Left lung (tissue), 10 donors: ENCODE data around the gene PHACTR1. TPM values are rescaled to one million over a fixed set of nuclear protein-coding genes. Genes with fewer than 3 reads are reported as not detected.

Experiments used
- ATAC-seq: fragments of 200-7000 bp; cut with Tn5 transposase; one replicate; pipeline ENCODE4 v1.9.1; 2020; ENCODE audit warnings: moderate library complexity
- DNase-seq, 4 donors: peaks; one replicate each; pipeline ENCODE4 v3.0.0-alpha.2; 2013 to 2020
- H3K27ac ChIP-seq, 2 donors: fragments of 200-600 bp; sonication (generic) in 1 of 2; one replicate each; pipeline versions ENCODE4 v1.5.0 to v1.8.0; 2020 to 2021
- H3K27me3 ChIP-seq, 2 donors: fragments of 200-600 bp; sonication (generic) in 1 of 2; one replicate each; pipeline versions ENCODE4 v1.5.0 to v1.8.0; 2020 to 2021
- H3K36me3 ChIP-seq, 2 donors: fragments of 200-600 bp; sonication (generic) in 1 of 2; one replicate each; pipeline versions ENCODE4 v1.5.0 to v1.8.0; 2020 to 2021
- H3K4me1 ChIP-seq, 2 donors: fragments of 200-600 bp; one replicate each; pipeline ENCODE4 v1.8.0; 2021
- H3K4me3 ChIP-seq, 2 donors: fragments of 200-600 bp; sonication (generic) in 1 of 2; one replicate each; pipeline versions ENCODE4 v1.5.0 to v1.8.0; 2020 to 2021; ENCODE audit warnings: mild to moderate bottlenecking in 1 of 2
- H3K9me3 ChIP-seq, 2 donors: fragments of 200-600 bp; sonication (generic) in 1 of 2; one replicate each; pipeline versions ENCODE4 v1.5.0 to v1.8.0; 2020 to 2021
- intact Hi-C, 2 donors: fragments of 100-400 bp; cut with DNase I; formaldehyde crosslinking; loops; one replicate each; pipeline versions ENCODE4 v1.11.2 to v1.14.2; 2022
- polyA plus RNA-seq, 6 donors: library from polyadenylated mRNA; unstranded; fragments of 120-200 nt; gene quantifications; one replicate each; pipeline ENCODE4 v1.2.1, GENCODE V29; 2013; ENCODE audit not compliant: insufficient read length in 6 of 6
- total RNA-seq, 2 donors: library from RNA; stranded (reverse); fragmentation: NEBNext Ultra II Directional; extraction: Animal tissue kit (Norgen Biotek cat#: 25700); gene quantifications; one replicate each; pipeline ENCODE4 v1.2.1, GENCODE V29; 2021
- TF ChIP-seq, protein P1 (sequence below), 2 donors: fragments of 200-600 bp; sonication (generic) in 1 of 2; IDR thresholded peaks; one replicate each; pipeline versions ENCODE4 v1.5.0 to v1.8.0; 2021; ENCODE audit warnings: antibody characterized with exemption in 2 of 2
- donor health status: DM: no; HTN: yes; CAD: no.
- donor health status: DM: no; HTN: no; CAD: no.

PHACTR1 gene
- total and polyA plus RNA-seq, 8 donors: 12.1 to 53.3 (median 15.8) TPM

DNA sequence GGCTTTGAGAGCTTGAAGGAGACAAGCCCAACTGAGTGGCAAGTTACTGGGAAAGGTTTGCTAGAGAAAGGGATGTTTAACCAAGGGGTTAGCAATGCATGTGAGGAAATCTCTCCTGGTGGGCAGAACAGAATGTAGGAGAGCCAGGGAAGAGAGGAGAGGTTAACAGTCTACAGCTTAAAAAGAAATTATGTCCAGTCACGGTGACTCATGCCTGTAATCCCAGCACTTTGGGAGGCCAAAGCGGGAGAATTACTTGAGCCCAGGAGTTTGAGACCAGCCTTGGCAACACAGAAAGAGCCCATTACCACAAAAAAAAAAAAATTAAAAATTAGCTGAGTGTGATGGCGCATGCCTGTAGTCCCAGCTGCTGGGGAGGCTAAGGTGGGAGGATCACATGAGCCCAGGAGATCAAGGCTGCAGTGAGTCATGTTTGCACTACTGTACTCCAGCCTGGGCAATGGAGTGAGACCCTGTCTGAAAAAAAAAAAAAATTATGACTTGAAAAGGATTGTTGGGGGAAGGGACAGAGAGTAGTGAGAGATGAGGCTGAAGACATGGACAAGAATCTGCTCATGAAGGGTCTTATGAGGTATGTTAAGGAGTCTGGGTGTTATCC lies 346.8 kb downstream of the PHACTR1 start:
- TF ChIP-seq, protein P1, sequence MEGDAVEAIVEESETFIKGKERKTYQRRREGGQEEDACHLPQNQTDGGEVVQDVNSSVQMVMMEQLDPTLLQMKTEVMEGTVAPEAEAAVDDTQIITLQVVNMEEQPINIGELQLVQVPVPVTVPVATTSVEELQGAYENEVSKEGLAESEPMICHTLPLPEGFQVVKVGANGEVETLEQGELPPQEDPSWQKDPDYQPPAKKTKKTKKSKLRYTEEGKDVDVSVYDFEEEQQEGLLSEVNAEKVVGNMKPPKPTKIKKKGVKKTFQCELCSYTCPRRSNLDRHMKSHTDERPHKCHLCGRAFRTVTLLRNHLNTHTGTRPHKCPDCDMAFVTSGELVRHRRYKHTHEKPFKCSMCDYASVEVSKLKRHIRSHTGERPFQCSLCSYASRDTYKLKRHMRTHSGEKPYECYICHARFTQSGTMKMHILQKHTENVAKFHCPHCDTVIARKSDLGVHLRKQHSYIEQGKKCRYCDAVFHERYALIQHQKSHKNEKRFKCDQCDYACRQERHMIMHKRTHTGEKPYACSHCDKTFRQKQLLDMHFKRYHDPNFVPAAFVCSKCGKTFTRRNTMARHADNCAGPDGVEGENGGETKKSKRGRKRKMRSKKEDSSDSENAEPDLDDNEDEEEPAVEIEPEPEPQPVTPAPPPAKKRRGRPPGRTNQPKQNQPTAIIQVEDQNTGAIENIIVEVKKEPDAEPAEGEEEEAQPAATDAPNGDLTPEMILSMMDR (IDR thresholded peaks at IDR 0.05): no peak
- no peaks in the 10 kb centered on the region for H3K4me1 ChIP-seq
- intact Hi-C loops: no loop called here
- H3K27ac ChIP-seq: no peak overlapping the region
- H3K36me3 ChIP-seq: no peaks in the 10 kb centered on the region
- no peaks in the 10 kb centered on the region for H3K27me3 ChIP-seq
- no peak overlapping the region for H3K4me3 ChIP-seq
- no peak for DNase-seq
- H3K9me3 ChIP-seq: no peaks in the 10 kb centered on the region
- ATAC-seq: no peak

DNA sequence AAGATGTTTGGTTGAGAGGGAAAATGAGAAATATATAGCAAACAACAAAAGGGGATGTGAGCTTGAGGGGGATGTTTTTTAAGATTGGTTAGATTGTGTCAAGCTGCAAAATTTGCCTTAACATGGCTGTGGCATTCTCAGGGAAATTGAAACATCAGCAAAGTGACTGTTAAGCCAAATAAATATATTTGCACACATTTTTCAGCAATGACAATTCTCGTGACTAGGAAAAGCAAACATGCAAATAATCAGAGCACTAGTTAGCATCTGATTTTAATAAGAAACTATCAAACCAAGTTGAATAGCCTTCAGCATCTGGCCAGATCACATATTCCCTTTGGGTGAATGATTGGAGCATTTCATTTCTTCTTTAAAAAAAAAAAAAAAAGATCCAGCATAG lies 349.0 kb downstream of the PHACTR1 start:
- ATAC-seq: no peak
- no peak overlapping the region for H3K4me3 ChIP-seq
- H3K9me3 ChIP-seq: no peaks in the 10 kb centered on the region
- H3K27ac ChIP-seq: no peak overlapping the region
- TF ChIP-seq, protein P1 (IDR thresholded peaks at IDR 0.05): no peak
- intact Hi-C loops: no loop called here
- no peaks in the 10 kb centered on the region for H3K27me3 ChIP-seq
- no peaks in the 10 kb centered on the region for H3K4me1 ChIP-seq
- H3K36me3 ChIP-seq: no peaks in the 10 kb centered on the region
- no peak for DNase-seq

DNA sequence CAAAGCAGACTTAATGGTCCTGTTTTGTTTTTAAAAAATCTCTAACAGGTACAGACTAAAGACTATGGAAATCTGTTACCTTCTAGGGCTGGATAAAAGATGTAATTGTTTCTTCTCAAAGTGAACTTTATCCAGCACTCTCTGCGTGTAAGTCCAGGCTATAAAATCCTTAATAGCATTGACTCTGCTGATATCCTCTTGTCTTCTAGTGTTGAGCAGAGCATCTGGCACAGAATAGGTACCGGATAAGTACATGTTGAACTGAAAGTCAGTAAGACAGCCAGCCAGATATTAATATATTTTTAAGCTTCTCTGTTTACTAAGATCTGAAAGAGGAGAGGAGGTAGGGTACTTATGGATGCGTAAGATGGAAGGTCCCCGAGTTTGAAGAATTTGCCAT lies 349.5 kb downstream of the PHACTR1 start:
- Histone ChIP-seq H3K9me3 (no peaks in the 10 kb centered on the region), H3K27me3 (no peaks in the 10 kb centered on the region), H3K36me3 (no peaks in the 10 kb centered on the region), H3K27ac (no peak overlapping the region), H3K4me3 (no peak overlapping the region), H3K4me1 (no peaks in the 10 kb centered on the region)
- DNase-seq (no peak), ATAC-seq (no peak)
- TF ChIP-seq, protein P1 (IDR thresholded peaks at IDR 0.05): no peak
- intact Hi-C loops: no loop called here

DNA sequence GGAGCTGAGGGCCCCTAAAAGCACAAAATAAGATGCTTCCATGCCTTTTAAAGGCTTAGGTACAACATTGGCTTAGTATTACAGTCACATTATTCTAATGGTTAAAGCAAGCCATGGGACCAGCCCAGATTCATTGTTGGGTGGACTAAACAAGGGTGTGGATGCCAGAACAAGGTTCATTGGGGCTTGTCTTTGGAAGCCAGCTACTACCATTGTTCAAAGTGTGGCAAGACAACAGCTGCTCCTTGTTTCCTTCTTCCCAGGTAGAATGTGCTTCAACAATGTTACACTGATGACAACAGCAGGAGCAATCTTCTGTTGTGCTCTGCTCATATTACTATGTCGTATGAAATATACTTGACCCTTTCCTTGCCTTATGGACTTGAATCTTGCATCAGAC lies 350.3 kb downstream of the PHACTR1 start:
- ATAC-seq (no peak), DNase-seq (no peak)
- Histone ChIP-seq H3K4me3 (no peak overlapping the region), H3K9me3 (no peaks in the 10 kb centered on the region), H3K27me3 (no peaks in the 10 kb centered on the region), H3K4me1 (no peaks in the 10 kb centered on the region), H3K36me3 (no peaks in the 10 kb centered on the region), H3K27ac (no peak overlapping the region)
- intact Hi-C loops: no loop called here
- TF ChIP-seq, protein P1 (IDR thresholded peaks at IDR 0.05): no peak

DNA sequence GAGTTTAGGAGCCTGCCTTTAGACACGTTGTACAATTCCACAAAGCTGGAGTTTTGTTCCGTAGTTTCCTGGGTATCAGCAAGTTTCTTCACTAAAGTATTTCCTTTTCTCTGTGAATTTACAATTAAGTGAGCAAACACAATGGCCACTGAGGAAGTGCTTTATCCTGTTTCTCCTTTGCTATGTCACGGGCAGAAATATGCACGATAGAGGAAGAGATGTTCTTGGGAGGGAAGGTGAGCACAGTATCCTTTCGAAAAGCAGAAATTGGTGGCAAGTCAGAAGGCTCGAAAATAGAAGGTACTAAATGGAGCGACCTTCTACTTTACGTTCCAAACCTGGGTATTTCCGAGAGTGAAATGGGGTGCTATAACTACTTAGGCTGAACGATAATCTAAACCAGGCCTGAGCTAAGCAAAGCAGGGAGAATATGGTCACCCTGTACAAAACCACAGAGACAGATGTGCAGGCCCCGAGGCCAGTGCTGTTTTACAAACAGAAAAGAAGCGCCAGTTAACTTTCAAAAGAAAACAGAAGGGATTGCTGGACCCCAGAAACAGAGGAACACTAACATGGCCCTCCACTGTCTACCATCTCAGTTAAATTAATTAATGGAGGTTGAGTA lies 352.1 kb downstream of the PHACTR1 start:
- Histone ChIP-seq H3K27ac (no peak overlapping the region), H3K4me3 (no peak overlapping the region), H3K9me3 (no peaks in the 10 kb centered on the region), H3K27me3 (no peaks in the 10 kb centered on the region), H3K36me3 (no peaks in the 10 kb centered on the region), H3K4me1 (no peaks in the 10 kb centered on the region)
- TF ChIP-seq, protein P1 (IDR thresholded peaks at IDR 0.05): no peak
- intact Hi-C loops: no loop called here
- ATAC-seq: no peak
- no peak for DNase-seq
